ENCODE data around the gene NFXL1.
"Not testable (repeated sequence)": the region's sequence is repeated elsewhere in the genome, so short reads cannot be mapped to it uniquely, and the experiment has no call there.

Gene NFXL1

DNA sequence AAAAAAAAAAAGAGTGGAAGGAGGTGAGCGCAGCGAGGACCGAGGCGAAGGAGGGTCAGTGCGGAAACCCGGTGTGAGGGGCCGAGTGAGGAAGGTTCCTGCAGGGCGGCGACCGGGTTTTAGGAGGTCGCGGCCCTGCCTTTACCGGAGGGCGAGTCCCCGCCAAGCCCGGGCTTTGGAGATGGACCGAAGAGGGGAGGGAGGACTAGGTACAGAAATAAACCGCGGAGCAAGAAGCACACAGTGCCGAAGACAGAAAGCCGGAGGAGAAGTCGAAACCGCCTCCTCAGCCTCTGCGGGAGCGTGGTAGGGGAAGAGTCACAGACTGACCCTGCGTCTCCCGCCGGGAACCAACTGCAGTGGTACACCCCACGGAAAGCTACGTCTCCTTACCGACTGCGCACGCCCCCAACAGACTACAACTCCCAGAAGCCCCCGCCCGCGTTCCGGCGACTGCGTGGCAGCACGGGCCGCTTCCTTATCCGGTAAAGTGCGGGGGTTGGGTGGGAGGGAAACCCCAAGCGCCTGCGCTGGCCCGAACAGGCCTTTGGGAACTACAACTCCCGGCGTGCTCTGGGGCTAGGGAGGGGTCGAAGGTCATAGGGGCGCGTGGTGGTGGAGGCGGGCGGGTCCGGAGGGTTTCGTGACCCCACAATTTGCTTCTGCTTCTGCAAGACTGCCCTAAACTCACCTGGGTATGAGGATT is at the start of gene NFXL1:
Gene NFXL1 (minus strand): TSS at position 364 of the 706 bp plus-strand sequence. CDS start 380 bp downstream, outside the sequence.
- ATAC-seq = peak; percentile 99
- Mint-ChIP-seq H3K9me3 (no peaks in the 10 kb centered on the region), H3K27ac (peak within 1 kb of the TSS; percentile 89), H3K4me1 (peaks cover 28% of the 10 kb centered on the region), H3K36me3 (peaks cover 16% of the 10 kb centered on the region), H3K4me3 (peak within 1 kb of the TSS; percentile 93), H3K27me3 (no peaks in the 10 kb centered on the region)

DNA sequence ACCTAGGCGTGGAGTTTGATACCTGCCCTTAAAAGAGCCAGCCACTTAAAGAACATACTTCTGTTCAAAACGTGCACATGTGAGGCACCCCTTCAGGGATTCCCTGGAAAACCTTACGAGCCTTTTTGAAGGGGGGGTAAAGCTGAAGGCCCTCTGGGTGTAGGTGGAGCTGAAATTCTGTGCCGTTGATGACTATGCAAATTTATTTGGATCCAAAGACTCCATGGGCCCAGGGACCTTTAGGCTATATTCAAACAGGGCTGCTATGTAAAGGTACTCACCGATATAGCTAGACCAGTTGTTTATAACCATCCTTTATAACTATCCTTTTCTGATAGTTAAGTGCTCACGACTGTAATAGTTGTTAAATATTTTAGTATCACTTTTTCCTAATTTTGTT is 40.3 kb upstream of the NFXL1 start:
- Mint-ChIP-seq H3K4me1 (peaks cover 6% of the 10 kb centered on the region), H3K9me3 (peaks cover 4% of the 10 kb centered on the region), H3K27me3 (peaks cover 26% of the 10 kb centered on the region), H3K4me3 (no peak overlapping the region), H3K36me3 (no peaks in the 10 kb centered on the region), H3K27ac (no peak overlapping the region)
- ATAC-seq = no peak

DNA sequence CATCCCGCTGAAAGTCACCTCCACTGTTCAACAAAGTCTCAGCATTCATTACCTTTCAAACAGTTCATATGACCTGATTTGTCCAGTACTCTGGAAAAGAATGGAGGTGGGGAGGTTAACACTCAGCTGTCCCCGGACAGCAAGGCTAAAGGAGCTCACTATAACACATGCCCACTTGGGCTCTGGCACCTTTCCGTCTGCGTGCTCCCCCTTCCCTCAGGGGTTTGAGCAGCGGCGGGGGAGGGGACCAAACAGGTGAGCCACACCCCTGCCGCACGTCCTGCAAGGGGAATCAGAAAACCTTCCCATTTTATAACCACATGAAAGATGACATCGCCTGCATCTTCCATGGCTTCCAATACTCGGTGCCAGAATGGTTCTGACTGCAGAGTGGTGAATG is 39.9 kb upstream of the NFXL1 start:
- H3K27me3 Mint-ChIP-seq = peaks cover 26% of the 10 kb centered on the region
- no peak overlapping the region for H3K4me3 Mint-ChIP-seq
- H3K27ac Mint-ChIP-seq = no peak overlapping the region
- H3K9me3 Mint-ChIP-seq = peaks cover 4% of the 10 kb centered on the region
- no peak for ATAC-seq
- peaks cover 6% of the 10 kb centered on the region for H3K4me1 Mint-ChIP-seq
- no peaks in the 10 kb centered on the region for H3K36me3 Mint-ChIP-seq

DNA sequence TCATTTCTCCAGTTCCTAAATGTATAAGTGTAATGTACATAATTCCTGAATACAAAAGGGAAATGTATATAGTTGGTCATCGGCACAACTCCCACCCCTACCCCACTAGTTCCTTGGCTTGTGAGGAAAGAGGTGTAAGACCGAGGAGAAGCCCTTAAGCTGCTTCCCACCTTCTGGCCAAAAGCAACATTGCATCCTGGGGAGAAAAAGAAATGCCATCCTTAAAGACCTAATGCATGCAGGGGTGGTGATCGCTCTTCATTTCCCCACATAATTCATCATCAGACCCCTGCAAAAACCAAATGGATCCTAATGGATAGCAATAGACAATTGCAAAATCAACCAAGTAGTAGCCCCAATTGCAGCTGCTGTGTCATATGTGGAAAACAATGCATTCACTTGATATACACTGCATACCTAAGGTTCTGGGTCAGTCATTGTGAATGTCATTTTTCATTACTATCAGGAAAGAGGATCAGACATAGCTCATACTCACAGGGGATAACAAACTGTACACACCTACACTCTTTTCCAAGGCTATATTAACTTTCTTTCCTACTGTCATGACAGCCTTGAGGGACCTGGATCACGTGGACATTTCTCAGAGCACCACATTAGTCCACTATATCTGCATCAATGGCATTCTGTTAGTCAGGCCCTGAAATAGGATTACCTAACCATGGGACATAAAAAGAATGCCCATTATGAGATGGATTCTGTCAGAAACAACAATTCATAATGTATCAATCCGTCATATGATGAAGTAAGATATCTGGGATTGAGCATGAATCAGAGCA is 31.7 kb upstream of the NFXL1 start:
- no peaks in the 10 kb centered on the region for H3K36me3 Mint-ChIP-seq
- no peak for ATAC-seq

DNA sequence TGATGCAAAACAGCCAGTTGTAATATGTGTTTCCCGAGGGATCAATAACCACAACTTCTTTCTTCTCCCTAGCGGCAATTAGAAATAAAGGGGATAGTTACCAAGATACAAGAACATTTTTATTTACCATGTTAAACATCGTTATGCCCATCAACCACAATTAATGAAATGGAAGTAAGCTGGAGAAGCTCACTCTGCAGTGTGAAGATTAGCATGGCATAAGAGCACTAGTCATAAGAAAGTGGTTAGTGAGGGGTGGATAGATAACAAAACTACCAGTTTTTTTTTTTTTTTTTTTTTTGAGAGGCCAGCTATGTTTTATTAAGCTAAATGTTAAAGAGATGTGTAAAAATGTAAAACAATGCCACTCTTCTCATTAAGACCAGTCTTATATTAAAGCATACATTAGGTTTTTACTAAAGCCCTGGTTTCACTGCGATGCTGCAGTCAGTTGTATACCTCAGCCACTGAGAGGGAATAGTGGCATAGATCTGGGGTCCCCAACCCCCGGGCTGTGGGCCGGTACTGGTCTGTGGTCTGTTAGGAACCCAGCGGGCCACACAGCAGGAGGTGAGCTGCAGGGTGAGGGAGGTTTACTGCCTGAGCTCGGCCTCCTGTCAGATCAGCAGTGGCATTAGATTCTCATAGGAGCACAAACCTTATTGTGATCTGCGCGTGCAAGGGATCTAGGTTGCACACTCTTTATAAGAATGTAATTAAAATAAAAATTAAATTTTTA is 27.9 kb upstream of the NFXL1 start:
- no peak for ATAC-seq
- Mint-ChIP-seq H3K27me3 (no peaks in the 10 kb centered on the region), H3K36me3 (no peaks in the 10 kb centered on the region), H3K27ac (no peak overlapping the region), H3K4me1 (no peaks in the 10 kb centered on the region), H3K4me3 (no peak overlapping the region), H3K9me3 (no peaks in the 10 kb centered on the region)

More for the DNA sequence above, 31.7 kb upstream of the NFXL1 start:
- Mint-ChIP-seq H3K27me3 (peaks cover 10% of the 10 kb centered on the region), H3K4me1 (peaks cover 6% of the 10 kb centered on the region), H3K9me3 (peaks cover 4% of the 10 kb centered on the region), H3K4me3 (no peak overlapping the region), H3K27ac (no peak overlapping the region)

DNA sequence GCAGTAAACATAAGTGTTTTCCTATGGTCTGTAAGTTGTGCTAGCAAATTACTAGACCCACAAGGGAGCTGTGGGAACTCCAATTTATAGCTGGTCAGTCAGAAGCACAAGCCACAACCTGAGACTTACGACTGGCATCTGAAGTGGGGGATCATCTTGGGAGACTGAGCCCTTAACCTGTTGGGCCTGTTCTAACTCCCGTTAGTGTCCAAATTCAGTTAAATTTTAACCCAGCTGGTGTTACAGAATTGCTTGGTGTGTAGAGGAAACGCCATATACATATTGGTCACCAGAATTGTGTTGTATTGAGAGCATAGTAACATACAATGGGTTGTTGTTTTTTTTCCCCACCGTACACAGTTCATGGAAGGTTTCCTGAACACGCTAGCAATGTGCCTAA is 25.1 kb upstream of the NFXL1 start:
- ATAC-seq = no peak
- no peaks in the 10 kb centered on the region for H3K9me3 Mint-ChIP-seq
- no peaks in the 10 kb centered on the region for H3K4me1 Mint-ChIP-seq
- H3K27ac Mint-ChIP-seq = no peak overlapping the region
- H3K36me3 Mint-ChIP-seq = no peaks in the 10 kb centered on the region
- no peak overlapping the region for H3K4me3 Mint-ChIP-seq
- H3K27me3 Mint-ChIP-seq = no peaks in the 10 kb centered on the region

DNA sequence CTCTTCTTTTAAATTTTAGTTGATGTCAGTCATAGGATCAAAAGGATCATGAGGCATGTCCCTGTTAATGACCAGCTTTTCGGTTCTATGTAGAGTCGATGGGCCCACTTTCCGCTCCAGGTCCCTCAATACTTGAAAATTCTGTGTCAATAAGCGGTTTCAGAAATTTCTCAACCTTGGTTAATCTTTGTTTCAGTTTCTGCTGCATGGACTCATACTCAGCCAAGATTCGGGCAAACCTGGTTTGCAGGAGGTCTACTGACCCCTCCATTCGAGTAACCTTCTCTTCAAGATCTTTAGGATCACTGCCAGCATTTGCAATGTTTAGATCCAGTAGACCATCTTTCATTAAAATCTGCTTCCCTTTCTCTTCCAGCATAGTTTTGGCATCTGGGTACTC is 22.0 kb upstream of the NFXL1 start:
- Mint-ChIP-seq H3K4me1 (no peaks in the 10 kb centered on the region), H3K4me3 (no peak overlapping the region), H3K27ac (no peak overlapping the region), H3K9me3 (no peaks in the 10 kb centered on the region), H3K27me3 (no peaks in the 10 kb centered on the region), H3K36me3 (no peaks in the 10 kb centered on the region)
- no peak for ATAC-seq

DNA sequence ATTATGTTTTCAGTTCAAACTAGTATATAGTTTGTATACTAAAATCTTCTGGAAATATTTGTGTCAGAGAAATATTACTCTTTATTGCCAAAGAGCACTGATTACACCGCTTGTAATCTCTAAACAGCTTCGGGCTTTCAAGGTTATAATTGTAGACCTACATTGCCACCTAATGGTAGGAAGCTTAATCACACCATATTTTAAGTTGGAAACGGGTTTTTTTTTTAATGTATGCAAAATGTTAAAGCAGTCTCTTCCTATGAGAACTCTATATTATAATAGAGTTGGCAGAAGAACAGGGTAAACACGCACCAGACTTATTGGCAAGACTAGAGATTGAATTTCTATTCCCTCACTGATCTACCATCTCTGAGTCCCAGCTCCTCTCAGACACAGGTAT is 19.5 kb upstream of the NFXL1 start:
- no peaks in the 10 kb centered on the region for H3K9me3 Mint-ChIP-seq
- H3K27ac Mint-ChIP-seq = no peak overlapping the region
- H3K4me3 Mint-ChIP-seq = no peak overlapping the region
- H3K27me3 Mint-ChIP-seq = no peaks in the 10 kb centered on the region
- no peak for ATAC-seq
- H3K36me3 Mint-ChIP-seq = no peaks in the 10 kb centered on the region
- H3K4me1 Mint-ChIP-seq = peaks cover 11% of the 10 kb centered on the region

DNA sequence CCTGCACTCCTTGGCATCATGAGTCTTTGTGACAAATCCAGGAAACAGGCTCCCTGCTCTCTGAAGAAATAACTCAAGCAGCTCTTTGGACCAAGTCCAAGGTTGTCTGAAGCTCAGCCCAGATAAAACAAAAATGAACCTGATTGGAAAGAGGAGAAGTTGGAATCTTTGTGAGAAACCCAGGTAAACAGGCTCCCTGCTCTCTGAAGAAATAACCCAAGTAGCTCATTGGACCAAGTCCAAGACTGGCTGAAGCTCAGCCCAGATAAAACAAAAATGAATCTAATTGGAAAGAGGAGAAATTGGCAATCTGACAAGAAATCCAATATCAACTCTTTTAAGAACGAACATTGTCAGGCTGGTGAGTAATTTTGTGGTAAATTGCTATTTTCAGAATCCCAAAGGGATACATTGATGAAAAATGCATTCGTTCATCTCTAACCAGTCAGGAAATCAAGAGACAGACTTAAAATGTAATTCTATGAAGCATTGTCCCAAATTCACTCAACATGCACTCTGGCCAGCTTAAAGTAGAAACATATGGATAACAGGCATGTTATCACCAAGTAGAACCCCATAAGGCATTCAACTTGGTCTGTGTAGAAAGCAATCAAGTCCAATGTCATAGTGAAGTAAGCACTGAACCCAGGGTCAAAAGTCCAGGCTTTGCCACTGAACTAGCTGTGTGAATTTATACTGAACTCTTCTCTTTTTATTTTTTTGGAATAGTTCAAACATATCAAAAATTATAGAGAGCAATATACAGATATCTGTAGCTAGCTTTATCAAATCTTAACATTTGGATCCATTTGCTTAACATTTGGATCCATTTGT is 16.8 kb upstream of the NFXL1 start:
- Mint-ChIP-seq H3K36me3 (no peaks in the 10 kb centered on the region), H3K27ac (no peak overlapping the region), H3K9me3 (no peaks in the 10 kb centered on the region), H3K4me1 (peaks cover 24% of the 10 kb centered on the region), H3K4me3 (no peak overlapping the region), H3K27me3 (peaks cover 9% of the 10 kb centered on the region)
- ATAC-seq = no peak

DNA sequence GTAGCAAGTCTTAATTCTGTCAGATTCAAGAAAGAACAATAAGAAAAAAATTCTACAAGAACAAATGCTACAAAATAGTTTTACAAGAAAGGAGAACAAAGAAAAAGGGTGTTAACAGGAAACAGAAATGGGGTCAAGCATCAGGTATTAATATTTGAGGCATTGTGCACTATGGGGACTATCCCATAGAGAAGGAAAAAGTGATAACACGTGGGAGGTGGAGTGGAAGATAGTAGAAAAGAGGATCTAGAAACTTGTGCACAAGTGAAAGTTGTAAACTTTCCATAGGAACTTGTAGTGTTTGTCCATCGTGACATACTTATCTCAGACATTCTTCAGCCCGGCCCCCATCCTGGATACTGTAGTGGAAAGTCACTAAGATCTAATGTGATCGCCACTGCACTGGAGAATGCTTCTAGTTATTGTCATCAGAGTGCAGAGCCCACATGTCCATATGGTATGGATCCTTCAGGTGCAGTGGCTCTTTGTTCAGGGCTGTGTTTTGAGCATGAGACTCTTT is 15.4 kb upstream of the NFXL1 start:
- peak; percentile 71 for ATAC-seq
- peaks cover 24% of the 10 kb centered on the region for H3K4me1 Mint-ChIP-seq
- no peak overlapping the region for H3K27ac Mint-ChIP-seq
- no peaks in the 10 kb centered on the region for H3K9me3 Mint-ChIP-seq
- peaks cover 9% of the 10 kb centered on the region for H3K27me3 Mint-ChIP-seq
- H3K4me3 Mint-ChIP-seq = no peak overlapping the region
- H3K36me3 Mint-ChIP-seq = no peaks in the 10 kb centered on the region

DNA sequence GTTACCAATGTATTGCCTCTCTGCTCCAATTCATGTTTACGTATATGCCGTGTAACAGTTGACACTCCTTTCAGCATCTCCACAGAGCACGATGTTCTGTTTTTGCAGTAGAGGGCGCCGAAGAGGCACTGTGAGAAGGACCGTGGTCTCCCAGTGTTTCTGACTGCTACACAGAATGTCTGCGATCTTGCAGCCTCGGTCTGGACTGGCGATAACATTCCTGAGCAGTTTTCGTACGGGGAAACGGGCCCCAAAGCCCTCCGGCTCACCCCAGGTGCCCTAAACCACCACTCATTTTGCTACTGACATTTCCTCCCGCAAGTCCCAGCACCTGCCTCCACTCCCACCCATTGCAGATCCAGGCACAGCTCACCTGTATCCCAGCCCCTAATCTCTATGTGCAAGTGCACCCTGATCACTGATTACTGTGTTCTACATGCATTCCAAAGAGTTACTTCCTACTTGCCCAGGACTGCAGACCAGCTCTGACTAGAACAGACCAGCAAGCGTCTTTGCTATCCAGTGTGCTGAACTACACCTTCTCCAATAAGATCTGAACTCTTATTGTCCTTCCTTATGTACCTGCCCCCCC is 12.4 kb upstream of the NFXL1 start:
- H3K4me3 Mint-ChIP-seq = peak overlapping the region; percentile 22

DNA sequence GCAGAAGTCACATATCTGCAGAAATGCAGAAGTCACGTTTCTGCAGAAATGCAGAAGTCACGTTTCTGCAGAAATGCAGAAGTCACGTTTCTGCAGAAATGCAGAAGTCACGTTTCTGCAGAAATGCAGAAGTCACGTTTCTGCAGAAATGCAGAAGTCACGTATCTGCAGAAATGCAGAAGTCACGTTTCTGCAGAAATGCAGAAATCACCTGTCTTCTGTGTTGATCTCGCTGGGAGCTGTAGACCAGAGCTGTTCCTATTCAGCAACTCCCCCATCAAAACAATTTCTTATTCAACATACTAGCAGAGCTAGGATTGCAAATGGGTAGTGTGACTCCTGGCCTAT is 8.9 kb upstream of the NFXL1 start:
- H3K36me3 Mint-ChIP-seq, H3K27me3 Mint-ChIP-seq, H3K9me3 Mint-ChIP-seq, H3K4me1 Mint-ChIP-seq, H3K4me3 Mint-ChIP-seq, ATAC-seq: not testable (repeated sequence)
- H3K27ac Mint-ChIP-seq = peak overlapping the region; percentile 22

More for the DNA sequence above, 12.4 kb upstream of the NFXL1 start:
- peak; percentile 79 for ATAC-seq
- Mint-ChIP-seq H3K27ac (no peak overlapping the region), H3K27me3 (peaks cover 9% of the 10 kb centered on the region), H3K36me3 (no peaks in the 10 kb centered on the region), H3K4me1 (peaks cover 24% of the 10 kb centered on the region), H3K9me3 (no peaks in the 10 kb centered on the region)

DNA sequence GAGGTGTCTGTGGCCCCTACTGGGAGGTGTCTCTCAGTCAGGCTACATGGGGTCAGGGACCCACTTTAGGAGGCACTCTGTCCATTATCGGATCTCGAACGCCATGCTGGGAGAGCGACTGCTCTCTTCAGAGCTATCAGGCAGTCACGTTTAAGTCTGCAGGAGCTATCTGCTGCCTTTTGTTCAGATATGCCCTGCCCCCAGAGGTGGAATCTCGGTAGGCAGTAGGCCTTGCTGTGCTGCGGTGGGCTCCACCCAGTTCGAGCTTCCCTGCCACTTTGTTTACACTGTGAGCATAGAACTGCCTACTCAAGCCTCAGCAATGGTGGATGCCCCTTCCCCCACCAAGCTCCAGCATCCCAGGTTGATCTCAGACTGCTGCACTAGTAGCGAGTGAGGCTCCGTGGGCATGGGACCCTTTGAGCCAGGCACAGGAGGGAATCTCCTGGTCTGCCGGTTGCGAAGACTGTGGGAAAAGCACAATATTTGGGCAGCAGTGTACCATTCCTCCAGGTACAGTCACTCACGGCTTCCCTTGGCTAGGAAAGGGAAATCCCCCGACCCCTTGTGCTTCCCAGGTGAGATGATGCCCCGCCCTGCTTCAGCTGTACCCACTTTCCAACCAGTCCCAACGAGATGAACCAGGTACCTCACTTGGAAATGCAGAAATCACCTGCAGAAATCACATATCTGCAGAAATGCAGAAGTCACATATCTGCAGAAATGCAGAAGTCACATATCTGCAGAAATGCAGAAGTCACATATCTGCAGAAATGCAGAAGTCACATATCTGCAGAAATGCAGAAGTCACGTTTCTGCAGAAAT is 8.3 kb upstream of the NFXL1 start:
- not testable (repeated sequence) for ATAC-seq, H3K27me3 Mint-ChIP-seq, H3K27ac Mint-ChIP-seq, H3K36me3 Mint-ChIP-seq, H3K9me3 Mint-ChIP-seq, H3K4me1 Mint-ChIP-seq, H3K4me3 Mint-ChIP-seq

DNA sequence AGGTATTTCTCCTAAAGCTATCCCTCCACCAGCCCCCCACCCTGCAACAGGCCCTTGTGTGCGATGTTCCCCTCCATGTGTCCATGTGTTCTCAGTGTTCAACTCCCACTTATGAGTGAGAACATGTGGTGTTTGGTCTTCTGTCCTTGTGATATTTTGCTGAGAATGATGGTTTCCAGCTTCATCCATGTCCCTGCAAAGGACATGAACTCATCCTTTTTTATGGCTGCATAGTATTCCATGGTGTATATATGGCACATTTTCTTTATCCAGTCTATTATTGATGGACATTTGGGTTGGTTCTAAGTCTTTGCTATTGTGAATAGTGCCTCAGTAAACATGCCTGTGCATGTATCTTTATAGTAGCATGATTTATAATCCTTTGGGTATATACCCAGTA is 2.8 kb upstream of the NFXL1 start:
- H3K9me3 Mint-ChIP-seq, ATAC-seq, H3K27me3 Mint-ChIP-seq, H3K36me3 Mint-ChIP-seq, H3K27ac Mint-ChIP-seq, H3K4me3 Mint-ChIP-seq: not testable (repeated sequence)
- peaks cover 22% of the 10 kb centered on the region for H3K4me1 Mint-ChIP-seq

Data from stimulated activated memory B cell treated with anti-CD40 and anti-IgM and Interleukin-4, amounts not matched to agents 10 μg/mL and 1 μg/mL and 100 μg/mL, for 72 hours (primary cell).